HG03066 (cell line): ENCODE results near the gene NYNRIN.
"Not testable (repeated sequence)": the region's sequence is repeated elsewhere in the genome, so short reads cannot be mapped to it uniquely, and the experiment has no call there.

ENCODE experiments used
- ATAC-seq: cut with Tn5 transposase; IDR thresholded peaks from one replicate; pipeline ENCODE4 v1.9.1; 2021; ENCODE audit warnings: low read depth; ENCODE audit not compliant: unreplicated experiment

NYNRIN gene

GRCh38 chr14:24441485-24441884, 42.7 kb downstream of the NYNRIN start:
- no peak for ATAC-seq

GRCh38 chr14:24441904-24442239, 43.1 kb downstream of the NYNRIN start:
- no peak for ATAC-seq

- peak; percentile 90 for ATAC-seq
Measured at GRCh38 chr14:24442240-24443052, 43.6 kb downstream of the NYNRIN start, which contains the start of gene SDR39U1. Gene SDR39U1, minus strand, starts transcription at chr14:24442776. Its CDS starts 7 bp downstream, at chr14:24442769.

- ATAC-seq, result no peak
Measured at GRCh38 chr14:24443053-24443665, 44.4 kb downstream of the NYNRIN start.

GRCh38 chr14:24450828-24451227, 52.0 kb downstream of the NYNRIN start:
- not testable (repeated sequence) for ATAC-seq

GRCh38 chr14:24456980-24457379, 58.2 kb downstream of the NYNRIN start:
- no peak for ATAC-seq

- ATAC-seq, result no peak
Measured at GRCh38 chr14:24458736-24459135, 59.9 kb downstream of the NYNRIN start.

GRCh38 chr14:24459331-24459730, 60.5 kb downstream of the NYNRIN start:
- ATAC-seq, result no peak

- no peak for ATAC-seq
Measured at GRCh38 chr14:24461336-24461735, 62.5 kb downstream of the NYNRIN start.

GRCh38 chr14:24463017-24463883, 64.4 kb downstream of the NYNRIN start:
- ATAC-seq, result no peak

GRCh38 chr14:24463884-24464785, 65.3 kb downstream of the NYNRIN start:
- no peak for ATAC-seq

GRCh38 chr14:24465368-24465767, 66.6 kb downstream of the NYNRIN start:
- no peak for ATAC-seq

- no peak for ATAC-seq
Measured at GRCh38 chr14:24465805-24466204, 67.0 kb downstream of the NYNRIN start.
